HepG2 (cell line): ENCODE data around the gene NXPE1. TPM values are rescaled to one million over a fixed set of nuclear protein-coding genes. Genes with fewer than 3 reads are reported as not detected.

Source experiments
- ATAC-seq: fragments of 200-7000 bp; cut with Tn5 transposase; 3 replicates; pipeline ENCODE4 v1.9.1; 2020; ENCODE audit warnings: mild to moderate bottlenecking, moderate library complexity
- BruUV-seq: library from RNA; stranded (reverse); fragments of 400-500 nt; replicated peaks from 2 replicates; lab custom pipeline; 2021; lab: Mats Ljungman, UMichigan
- CTCF ChIA-PET: fragments of 300-600 bp; formaldehyde crosslinking; extraction: SDS; loops from one replicate; lab custom pipeline; 2021; ENCODE audit warnings: low total read pairs, inconsistent platforms, low intra/inter-chr PET ratio; lab: Yijun Ruan, JAX
- POLR2A ChIA-PET: fragments of 350-600 bp; sonication (Branson Sonifier 250); formaldehyde crosslinking; loops from one replicate; lab custom pipeline; 2020; ENCODE audit warnings: antibody characterized with exemption, inconsistent platforms; lab: Yijun Ruan, JAX
- DNase-seq: peaks from one replicate; pipeline ENCODE4 v3.0.0-alpha.2; 2015; ENCODE audit warnings: low spot score
- FAIRE-seq: peaks from 3 replicates; lab custom pipeline; 2011; peaks lifted over from hg19 to GRCh38; lab: Jason Lieb, UNC
- H2AFZ ChIP-seq: one replicate; pipeline ENCODE4 v1.6.1; 2011; ENCODE audit warnings: low read length, inconsistent platforms
- H3K27ac ChIP-seq: fragments of 300-600 bp; 3 replicates; pipeline ENCODE4 v1.8.0; 2011; ENCODE audit warnings: mixed run types, mild to moderate bottlenecking, mixed read lengths, low read length, inconsistent platforms; ENCODE audit not compliant: insufficient read depth; ENCODE audit errors: extremely low read length
- H3K27me3 ChIP-seq, 2 experiments: fragments of 200-600 bp in 1 of 2; 2 replicates in 1 of 2; 3 replicates in 1 of 2; pipeline versions ENCODE4 v1.6.0 to v1.8.0; 2011; ENCODE audit warnings: low read length in 2 of 2, mild to moderate bottlenecking in 2 of 2, moderate library complexity in 2 of 2, inconsistent platforms in 1 of 2; ENCODE audit not compliant: insufficient read depth in 2 of 2, control insufficient read depth in 1 of 2
- H3K36me3 ChIP-seq, 2 experiments: fragments of 200-600 bp in 1 of 2; replicated peaks in 1 of 2; 2 replicates in 1 of 2; 3 replicates in 1 of 2; pipeline versions ENCODE4 v1.5.1 to v1.8.0; 2011; ENCODE audit warnings: low read length in 2 of 2, inconsistent platforms in 1 of 2; ENCODE audit not compliant: insufficient read depth in 2 of 2, control insufficient read depth in 1 of 2
- H3K4me1 ChIP-seq: 2 replicates; pipeline ENCODE4 v1.5.1; 2012; ENCODE audit warnings: low read length, inconsistent platforms; ENCODE audit not compliant: insufficient read depth
- H3K4me2 ChIP-seq: 2 replicates; pipeline ENCODE4 v1.6.0; 2011; ENCODE audit warnings: low read depth, low read length, inconsistent platforms
- H3K4me3 ChIP-seq, 3 experiments: fragments of 200-600 bp in 1 of 3; sonication (generic), shearing (Covaris generic) in 1 of 3; replicated peaks in 1 of 3; 2 replicates each; pipeline ENCODE4 v1.5.1; 2011 to 2016; ENCODE audit warnings: low read length in 3 of 3, inconsistent platforms in 2 of 3, low read depth in 2 of 3, mild to moderate bottlenecking in 2 of 3, control low read depth in 1 of 3, mixed read lengths in 1 of 3; ENCODE audit not compliant: insufficient read depth in 1 of 3
- H3K79me2 ChIP-seq: one replicate; pipeline ENCODE4 v1.6.1; 2011; ENCODE audit warnings: low read length, inconsistent platforms; ENCODE audit not compliant: insufficient read depth
- H3K9ac ChIP-seq: 2 replicates; pipeline ENCODE4 v1.6.0; 2011; ENCODE audit warnings: mild to moderate bottlenecking, low read depth, low read length, inconsistent platforms; ENCODE audit not compliant: insufficient read depth
- H3K9me3 ChIP-seq: 2 replicates; pipeline ENCODE4 v1.5.1; 2012; ENCODE audit warnings: mild to moderate bottlenecking, low read length
- H4K20me1 ChIP-seq: 2 replicates; pipeline ENCODE4 v1.6.0; 2011; ENCODE audit warnings: inconsistent platforms, mild to moderate bottlenecking, low read length, moderate library complexity; ENCODE audit not compliant: insufficient read depth
- ELF3 ChIP-seq: IDR thresholded peaks from 2 replicates; pipeline ENCODE4 v1.6.1; 2016; ENCODE audit warnings: missing genetic modification reagents, missing compliant biosample characterization
- HIVEP1 ChIP-seq: sonication (generic); formaldehyde crosslinking; IDR thresholded peaks from 2 replicates; pipeline ENCODE4 v1.4.0; 2020; ENCODE audit warnings: mild to moderate bottlenecking, missing genetic modification reagents
- MIXL1 ChIP-seq: IDR thresholded peaks from 2 replicates; pipeline ENCODE4 v1.6.1; 2016
- MTF1 ChIP-seq: sonication (generic); formaldehyde crosslinking; IDR thresholded peaks from 2 replicates; pipeline ENCODE4 v1.5.0; 2020; ENCODE audit warnings: missing genetic modification reagents
- NFYB ChIP-seq: sonication (generic); formaldehyde crosslinking; IDR thresholded peaks from 2 replicates; pipeline ENCODE4 v1.4.0; 2020; ENCODE audit warnings: missing genetic modification reagents
- RFX3 ChIP-seq: IDR thresholded peaks from 2 replicates; pipeline ENCODE4 v1.6.1; 2016; ENCODE audit warnings: missing biosample characterization, missing genetic modification reagents
- ZKSCAN8 ChIP-seq: IDR thresholded peaks from 2 replicates; pipeline ENCODE4 v1.6.1; 2016; ENCODE audit warnings: borderline replicate concordance, missing genetic modification reagents, missing compliant biosample characterization
- ZNF263 ChIP-seq: sonication (generic); formaldehyde crosslinking; IDR thresholded peaks from 2 replicates; pipeline ENCODE4 v1.4.0; 2020; ENCODE audit warnings: missing genetic modification reagents
- ZNF30 ChIP-seq: sonication (generic); formaldehyde crosslinking; IDR thresholded peaks from 2 replicates; pipeline ENCODE4 v1.5.0; 2020; ENCODE audit warnings: mild to moderate bottlenecking, missing genetic modification reagents
- ZNF431 ChIP-seq: sonication (generic); formaldehyde crosslinking; IDR thresholded peaks from 2 replicates; pipeline ENCODE4 v1.9.0; 2022; ENCODE audit warnings: missing genetic modification reagents, low read depth, mild to moderate bottlenecking, borderline replicate concordance
- ZNF569 ChIP-seq: sonication (generic); formaldehyde crosslinking; IDR thresholded peaks from 2 replicates; pipeline ENCODE4 v1.5.0; 2020; ENCODE audit warnings: mild to moderate bottlenecking, missing genetic modification reagents, moderate library complexity, borderline replicate concordance
- ZNF773 ChIP-seq: sonication (generic); formaldehyde crosslinking; IDR thresholded peaks from 2 replicates; pipeline ENCODE4 v1.4.0; 2020; ENCODE audit warnings: missing genetic modification reagents, borderline replicate concordance
- WGBS: methylation state at CpG from one replicate; pipeline ENCODE4 v1.1.6; 2017; ENCODE audit warnings: low lambda C conversion rate; 5-methylcytosine and 5-hydroxymethylcytosine counted together
- in situ Hi-C: cut with HindIII; loops from 2 replicates; pipeline ENCODE4 v1.10.0; 2017; ENCODE audit warnings: low pct_unique_long_range_greater_than_20kb; ENCODE audit not compliant: extremely low pct_ligation_motif_present
- intact Hi-C: fragments of 100-400 bp; cut with micrococcal nuclease; formaldehyde crosslinking; loops from one replicate; pipeline ENCODE4 v1.10.0; 2022; ENCODE audit not compliant: unreplicated experiment
- polyA plus RNA-seq, 8 experiments: library from polyadenylated mRNA; depleted of rRNA in 3 of 8; stranded (reverse) in 7 of 8; unstranded in 1 of 8; fragments of >200 nt; fragmentation: Illumina TruSeq in 4 of 8; extraction: Trizol in 4 of 8; gene quantifications; 2 replicates each; pipeline versions ENCODE4 v1.2.1 to v1.2.3, GENCODE V29; 2011 to 2016; ENCODE audit warnings: low read depth in 4 of 8, missing spikeins in 1 of 8, mixed read lengths in 1 of 8; ENCODE audit not compliant: insufficient read depth in 1 of 8
- total RNA-seq, 5 experiments: library from RNA; depleted of rRNA; stranded (reverse); fragments of >200 nt; fragmentation: Illumina TruSeq; extraction: Trizol; gene quantifications; 2 replicates each; pipeline ENCODE4 v1.2.3, GENCODE V29; 2016; ENCODE audit warnings: low read depth in 1 of 5
- TF ChIP-seq, protein P1 (sequence below): IDR thresholded peaks from 2 replicates; pipeline ENCODE4 v1.6.1; 2016; ENCODE audit warnings: missing compliant biosample characterization, missing genetic modification reagents, borderline replicate concordance

NXPE1 gene
- total and polyA plus RNA-seq, 2 of the 13 experiments (the other 11 are each of a cell fraction or from before 2014, with no cell fraction given), result not detected

DNA sequence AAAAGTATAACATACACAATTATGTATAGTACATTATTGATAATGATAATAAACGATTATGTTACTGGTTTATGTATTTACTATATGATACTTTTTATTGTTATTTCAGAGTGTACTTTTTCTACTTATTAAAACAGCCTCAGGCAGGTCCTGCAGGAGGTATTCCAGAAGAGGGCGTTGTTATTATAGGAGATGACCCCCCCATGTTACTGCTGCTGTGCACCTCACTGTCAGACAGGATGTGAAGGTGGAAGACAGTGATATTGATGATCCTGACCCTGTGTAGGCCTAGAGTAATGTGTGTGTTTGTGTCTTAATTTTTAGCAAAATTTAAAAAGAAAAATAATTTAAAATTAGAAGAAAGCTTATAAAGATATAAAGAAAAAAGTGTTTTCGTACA lies 62.8 kb downstream of the NXPE1 start:
- 12% methylated on average over 3 of the region's 3 CpGs for WGBS
- ChIA-PET CTCF (no interaction called here), POLR2A (no interaction called here)
- H3K9ac ChIP-seq, result no peak overlapping the region
- H3K4me1 ChIP-seq, result no peaks in the 10 kb centered on the region
- TF ChIP-seq ELF3 (CRISPR knock-in tag), result no peak
- TF ChIP-seq, protein P1, sequence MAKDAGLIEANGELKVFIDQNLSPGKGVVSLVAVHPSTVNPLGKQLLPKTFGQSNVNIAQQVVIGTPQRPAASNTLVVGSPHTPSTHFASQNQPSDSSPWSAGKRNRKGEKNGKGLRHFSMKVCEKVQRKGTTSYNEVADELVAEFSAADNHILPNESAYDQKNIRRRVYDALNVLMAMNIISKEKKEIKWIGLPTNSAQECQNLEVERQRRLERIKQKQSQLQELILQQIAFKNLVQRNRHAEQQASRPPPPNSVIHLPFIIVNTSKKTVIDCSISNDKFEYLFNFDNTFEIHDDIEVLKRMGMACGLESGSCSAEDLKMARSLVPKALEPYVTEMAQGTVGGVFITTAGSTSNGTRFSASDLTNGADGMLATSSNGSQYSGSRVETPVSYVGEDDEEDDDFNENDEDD, result no peak
- no peak for TF ChIP-seq MIXL1 (CRISPR knock-in tag)
- no peak for TF ChIP-seq ZNF569
- TF ChIP-seq MTF1 (CRISPR knock-in tag), result no peak
- TF ChIP-seq RFX3 (CRISPR knock-in tag), result no peak
- TF ChIP-seq HIVEP1 (CRISPR knock-in tag), result no peak
- no peak for TF ChIP-seq NFYB
- TF ChIP-seq ZNF431 (CRISPR knock-in tag), result no peak
- no peak for TF ChIP-seq ZNF773 (CRISPR knock-in tag)
- intact Hi-C loops, result no loop called here
- H3K4me2 ChIP-seq, result no peak overlapping the region
- H3K4me3 ChIP-seq, result no peak overlapping the region
- no peak overlapping the region for H3K27ac ChIP-seq
- no peak for FAIRE-seq
- ATAC-seq, result no peak
- no peaks in the 10 kb centered on the region for H3K27me3 ChIP-seq
- H2AFZ ChIP-seq, result no peak overlapping the region
- H3K36me3 ChIP-seq, result no peaks in the 10 kb centered on the region
- in situ Hi-C loops, result no loop called here
- no TSS peak for BruUV-seq
- no peaks in the 10 kb centered on the region for H3K79me2 ChIP-seq
- no peaks in the 10 kb centered on the region for H3K9me3 ChIP-seq
- no peaks in the 10 kb centered on the region for H4K20me1 ChIP-seq
- no peak for DNase-seq

DNA sequence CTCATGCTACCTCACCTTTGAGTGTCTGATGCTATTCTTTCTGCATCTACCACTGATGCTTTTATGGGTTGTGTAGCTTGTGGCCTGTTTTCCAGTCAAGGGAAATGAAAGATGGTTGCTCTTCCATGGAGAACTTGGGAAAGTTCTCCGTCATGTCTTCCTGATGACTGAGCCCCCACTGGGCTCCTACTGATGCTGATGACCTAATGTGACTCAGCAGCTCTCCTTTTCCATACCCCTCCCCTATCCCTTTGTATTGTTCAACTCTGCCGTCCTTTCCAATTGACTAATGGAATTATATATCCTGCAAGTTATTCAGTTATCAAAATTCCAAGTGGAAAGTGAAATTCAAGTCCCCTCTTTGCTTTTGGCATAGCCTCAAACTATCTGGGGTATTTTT lies 75.8 kb downstream of the NXPE1 start:
- 0 out of 5 replicates have a peak, but pooled peaks cover 0 to 1% of the 10 kb centered on the region in 2 experiments for H3K27me3 ChIP-seq
- no peak overlapping the region for H3K9ac ChIP-seq
- no peaks in the 10 kb centered on the region for H4K20me1 ChIP-seq
- no peaks in the 10 kb centered on the region for H3K4me1 ChIP-seq
- ChIA-PET CTCF (no interaction called here), POLR2A (no interaction called here)
- no peak for DNase-seq
- no peak overlapping the region for H2AFZ ChIP-seq
- H3K4me2 ChIP-seq, result no peak overlapping the region
- no TSS peak for BruUV-seq
- no peak overlapping the region for H3K4me3 ChIP-seq
- H3K9me3 ChIP-seq, result no peaks in the 10 kb centered on the region
- no peaks in the 10 kb centered on the region for H3K36me3 ChIP-seq
- TF ChIP-seq ZNF263 (CRISPR knock-in tag) (no peak), ZKSCAN8 (CRISPR knock-in tag) (no peak), ZNF30 (CRISPR knock-in tag) (no peak)
- ATAC-seq, result no peak
- in situ Hi-C loops (no loop called here), intact Hi-C loops (no loop called here)
- FAIRE-seq, result no peak
- no peak overlapping the region for H3K27ac ChIP-seq
- no peaks in the 10 kb centered on the region for H3K79me2 ChIP-seq
- WGBS, result 2% methylated on average over 2 of the region's 2 CpGs
